Ovary (tissue), 9 donors: ENCODE data around the gene CSTPP1. TPM values are rescaled to one million over a fixed set of nuclear protein-coding genes. Genes with fewer than 3 reads are reported as not detected.

Source experiments
- DNase-seq, 5 donors: peaks; one replicate each; pipeline ENCODE4 v3.0.0-alpha.2; 2019 to 2020
- H3K27ac ChIP-seq, 2 donors: fragments of 200-600 bp; one replicate each; pipeline versions ENCODE4 v1.5.1 to v1.8.0; 2019 to 2022
- H3K27me3 ChIP-seq: fragments of 200-600 bp; one replicate; pipeline ENCODE4 v1.8.0; 2022
- H3K36me3 ChIP-seq: fragments of 200-600 bp; sonication (generic); one replicate; pipeline ENCODE4 v1.5.1; 2019
- H3K4me1 ChIP-seq: one replicate; pipeline ENCODE4 v1.8.1; 2013; ENCODE audit warnings: mild to moderate bottlenecking, moderate library complexity; ENCODE audit not compliant: insufficient read depth
- H3K4me3 ChIP-seq: fragments of 200-600 bp; sonication (generic); one replicate; pipeline ENCODE4 v1.5.1; 2017
- H3K9me3 ChIP-seq, 2 donors: fragments of 200-600 bp in 1 of 2; sonication (generic) in 1 of 2; one replicate each; pipeline versions ENCODE4 v1.5.1 to v1.8.1; 2013 to 2019; ENCODE audit warnings: mild to moderate bottlenecking in 1 of 2, moderate library complexity in 1 of 2
- EP300 ChIP-seq: sonication (generic); formaldehyde crosslinking; IDR thresholded peaks from one replicate; pipeline ENCODE4 v1.6.1; 2017; ENCODE audit warnings: antibody characterized with exemption
- POLR2A ChIP-seq: fragments of 450-650 bp; IDR thresholded peaks from one replicate; pipeline ENCODE4 v1.6.1; 2017; ENCODE audit warnings: antibody characterized with exemption, mild to moderate bottlenecking, moderate library complexity
- WGBS, 3 donors: extraction: QIAGEN DNeasy Blood & Tissue Kit in 1 of 3; methylation state at CpG; one replicate each; pipeline versions ENCODE4 v1.1.5 to v1.1.7; 2013 to 2017; 5-methylcytosine and 5-hydroxymethylcytosine counted together
- intact Hi-C, 4 donors: fragments of 100-400 bp; cut with DNase I; formaldehyde crosslinking; loops; one replicate each; pipeline versions ENCODE4 v1.11.0 to v1.15.1; 2022 to 2023
- polyA plus RNA-seq, 2 donors: library from polyadenylated mRNA; stranded (reverse); fragments of 200-250 nt in 1 of 2; fragments of 350-450 nt in 1 of 2; fragmentation: Illumina TruSeq in 1 of 2; extraction: RNeasy Lipid Tissue Mini Kit (QIAGEN cat#74804) in 1 of 2; gene quantifications; one replicate each; pipeline ENCODE4 v1.2.3, GENCODE V29; 2013 to 2014
- total RNA-seq, 7 donors: library from RNA; depleted of rRNA in 2 of 7; stranded (reverse); fragments of >200 nt in 2 of 7; fragmentation: NEBNext Ultra II Directional in 3 of 7; extraction: Animal tissue kit (Norgen Biotek cat#: 25700) in 3 of 7; gene quantifications; one replicate each; pipeline versions ENCODE4 v1.1.0 to v1.2.4, GENCODE V29; 2016 to 2023
- TF ChIP-seq, protein P1 (sequence below), 3 donors: fragments of 450-650 bp in 2 of 3; fragments of 200-600 bp in 1 of 3; IDR thresholded peaks; one replicate each; pipeline versions ENCODE4 v1.5.1 to v1.8.0; 2016 to 2022; ENCODE audit warnings: antibody characterized with exemption in 3 of 3, mild to moderate bottlenecking in 1 of 3
- donor health status: DM: no; HTN: no; CAD: no; lungs with moderate emphysema.
- donor health status: DM: no; HTN: no; CAD: no.
- donor health status: Bipolar disorder and iron deficiency.
- donor health status: DM: yes; HTN: yes; CAD: no.
- donor health status: DM: no; HTN: no; CAD: no.
- donor health status: DM: yes; HTN: yes; CAD: no.

CSTPP1 gene
- total and polyA plus RNA-seq, 9 donors = 20.3 to 42.6 (median 25.6) TPM

DNA sequence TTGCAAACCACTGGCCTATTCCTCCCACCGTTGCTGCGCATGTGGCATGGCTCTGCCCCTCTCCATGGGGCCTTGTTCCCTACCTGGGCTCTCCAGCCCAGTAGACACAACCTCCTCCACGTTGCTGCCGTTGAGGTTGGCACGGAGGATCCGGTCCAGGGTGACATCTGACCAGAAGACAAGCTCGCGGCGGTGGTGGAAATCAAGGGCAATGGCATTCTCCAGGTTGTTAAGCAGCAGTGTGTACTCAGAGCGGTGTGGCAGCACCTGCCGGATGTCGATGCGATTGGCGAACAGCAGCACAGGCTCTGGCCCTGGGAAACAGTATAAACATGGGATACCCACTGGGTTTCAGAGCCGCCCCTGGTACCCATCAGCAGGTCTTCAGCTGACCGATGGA, 42.1 kb upstream of the CSTPP1 start:
- DNase-seq = no peak
- H3K4me3 ChIP-seq = no peak overlapping the region
- no peaks in the 10 kb centered on the region for H3K4me1 ChIP-seq
- H3K9me3 ChIP-seq = no peaks in the 10 kb centered on the region
- no peaks in the 10 kb centered on the region for H3K27me3 ChIP-seq
- no peak overlapping the region for H3K27ac ChIP-seq
- TF ChIP-seq POLR2A = no peak
- TF ChIP-seq, protein P1, sequence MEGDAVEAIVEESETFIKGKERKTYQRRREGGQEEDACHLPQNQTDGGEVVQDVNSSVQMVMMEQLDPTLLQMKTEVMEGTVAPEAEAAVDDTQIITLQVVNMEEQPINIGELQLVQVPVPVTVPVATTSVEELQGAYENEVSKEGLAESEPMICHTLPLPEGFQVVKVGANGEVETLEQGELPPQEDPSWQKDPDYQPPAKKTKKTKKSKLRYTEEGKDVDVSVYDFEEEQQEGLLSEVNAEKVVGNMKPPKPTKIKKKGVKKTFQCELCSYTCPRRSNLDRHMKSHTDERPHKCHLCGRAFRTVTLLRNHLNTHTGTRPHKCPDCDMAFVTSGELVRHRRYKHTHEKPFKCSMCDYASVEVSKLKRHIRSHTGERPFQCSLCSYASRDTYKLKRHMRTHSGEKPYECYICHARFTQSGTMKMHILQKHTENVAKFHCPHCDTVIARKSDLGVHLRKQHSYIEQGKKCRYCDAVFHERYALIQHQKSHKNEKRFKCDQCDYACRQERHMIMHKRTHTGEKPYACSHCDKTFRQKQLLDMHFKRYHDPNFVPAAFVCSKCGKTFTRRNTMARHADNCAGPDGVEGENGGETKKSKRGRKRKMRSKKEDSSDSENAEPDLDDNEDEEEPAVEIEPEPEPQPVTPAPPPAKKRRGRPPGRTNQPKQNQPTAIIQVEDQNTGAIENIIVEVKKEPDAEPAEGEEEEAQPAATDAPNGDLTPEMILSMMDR (IDR thresholded peaks at IDR 0.05) = no peak
- no peak for TF ChIP-seq EP300
- H3K36me3 ChIP-seq = no peaks in the 10 kb centered on the region
- 92 to 94% (median 93%) methylated on average over 16 of the region's 16 CpGs for WGBS, 3 donors
- intact Hi-C loops = loop anchor here in 1 of 4 donors (10.0 kb wide), 1 partner anchor 460 kb away; the partner anchor contains the start of gene MYBPC3

DNA sequence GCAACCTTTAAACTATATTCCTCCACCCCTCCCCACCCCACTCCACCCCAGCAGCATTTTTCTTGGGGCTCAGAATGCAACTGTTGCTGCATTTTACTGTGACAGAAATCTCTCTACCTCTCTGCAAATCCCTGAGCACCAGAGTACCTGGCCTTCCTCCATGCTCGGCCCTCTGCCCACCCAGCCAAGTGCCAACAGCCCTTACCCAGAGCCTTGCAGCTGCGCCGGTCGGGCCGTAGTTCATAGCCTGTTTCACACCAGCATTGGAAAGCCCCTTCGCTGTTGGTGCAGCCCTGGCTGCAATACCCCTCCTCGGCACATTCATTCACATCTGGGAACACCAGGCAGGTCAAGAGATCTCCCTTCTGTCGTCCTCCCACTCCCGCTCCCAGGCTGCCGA, 41.6 kb upstream of the CSTPP1 start:
- DNase-seq = no peak
- H3K4me1 ChIP-seq = no peaks in the 10 kb centered on the region
- no peak overlapping the region for H3K4me3 ChIP-seq
- WGBS, 3 donors = 84 to 88% (median 85%) methylated on average over 10 of the region's 10 CpGs
- H3K36me3 ChIP-seq = no peaks in the 10 kb centered on the region
- H3K27me3 ChIP-seq = no peaks in the 10 kb centered on the region
- intact Hi-C loops = loop anchor here in 1 of 4 donors (10.0 kb wide), 1 partner anchor 460 kb away; the partner anchor contains the start of gene MYBPC3
- TF ChIP-seq EP300 (no peak), POLR2A (no peak)
- TF ChIP-seq, protein P1 (IDR thresholded peaks at IDR 0.05) = no peak
- H3K9me3 ChIP-seq = no peaks in the 10 kb centered on the region
- H3K27ac ChIP-seq = no peak overlapping the region

DNA sequence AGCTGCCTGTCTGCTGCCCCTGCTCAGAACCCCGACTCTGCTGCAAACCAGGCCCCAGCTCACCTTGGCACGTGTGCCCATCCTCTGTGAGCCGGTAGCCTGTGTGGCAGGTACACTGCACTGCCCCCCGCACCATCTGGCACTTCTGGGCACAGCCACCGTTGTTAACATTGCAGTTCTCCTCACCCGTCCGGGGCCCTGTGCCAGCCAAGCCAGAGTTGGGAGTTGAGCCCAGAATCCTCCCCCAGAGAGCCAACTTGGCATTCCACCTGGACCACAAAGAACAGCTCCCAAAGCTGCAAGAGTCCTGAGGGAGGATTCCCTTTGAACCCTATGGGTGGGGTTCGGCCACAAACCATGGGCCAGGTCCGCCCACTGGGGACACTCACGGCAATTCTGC, 40.7 kb upstream of the CSTPP1 start:
- Histone ChIP-seq H3K4me1 (no peaks in the 10 kb centered on the region), H3K4me3 (no peak overlapping the region), H3K27me3 (no peaks in the 10 kb centered on the region), H3K27ac (no peak overlapping the region), H3K36me3 (no peaks in the 10 kb centered on the region), H3K9me3 (no peaks in the 10 kb centered on the region)
- DNase-seq = no peak
- WGBS, 3 donors = 77 to 80% (median 79%) methylated on average over 10 of the region's 10 CpGs
- intact Hi-C loops = loop anchor here in 1 of 4 donors (10.0 kb wide), 1 partner anchor 459 kb away; the partner anchor contains the start of gene MYBPC3
- TF ChIP-seq EP300 (no peak), POLR2A (no peak)
- TF ChIP-seq, protein P1 (IDR thresholded peaks at IDR 0.05) = no peak

DNA sequence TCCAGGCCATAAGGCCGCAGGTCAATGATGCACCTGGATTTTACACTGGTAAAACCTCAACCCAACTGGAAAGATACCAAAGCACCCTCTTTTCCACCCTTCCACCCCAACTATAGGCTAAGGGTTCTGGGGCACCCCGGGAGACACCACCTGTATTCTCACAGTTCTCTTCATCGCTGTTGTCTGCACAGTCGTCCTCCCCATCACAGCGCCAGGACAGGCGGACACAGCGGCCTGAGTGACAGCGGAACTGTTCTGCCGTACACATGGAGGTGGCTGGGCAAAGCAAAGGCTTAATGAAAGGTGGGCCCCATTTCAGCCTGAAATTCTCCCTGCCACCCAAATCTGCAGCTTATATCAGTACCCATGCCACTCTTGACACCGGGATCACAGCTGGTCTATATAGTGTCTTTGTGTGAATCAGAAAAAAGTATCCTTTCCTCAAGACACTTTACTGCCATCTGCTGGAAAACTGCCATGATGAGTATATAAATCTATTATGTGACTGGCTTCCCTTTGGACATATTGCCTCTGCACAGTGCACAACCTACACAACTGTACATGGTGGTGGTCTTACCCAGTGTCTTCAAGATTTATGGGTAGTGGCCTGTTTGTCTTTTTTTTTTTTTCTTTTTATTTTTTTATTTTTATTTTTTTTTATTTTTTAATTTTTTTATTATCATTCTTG, 39.7 kb upstream of the CSTPP1 start:
- Histone ChIP-seq H3K27ac (no peak overlapping the region), H3K36me3 (no peaks in the 10 kb centered on the region), H3K4me3 (no peak overlapping the region), H3K9me3 (no peaks in the 10 kb centered on the region), H3K27me3 (no peaks in the 10 kb centered on the region), H3K4me1 (no peaks in the 10 kb centered on the region)
- TF ChIP-seq POLR2A (no peak), EP300 (no peak)
- TF ChIP-seq, protein P1 (IDR thresholded peaks at IDR 0.05) = no peak
- DNase-seq = no peak
- 95 to 99% (median 95%) methylated on average over 10 of the region's 10 CpGs for WGBS, 3 donors
- intact Hi-C loops = loop anchor here in 1 of 4 donors (10.0 kb wide), 1 partner anchor 458 kb away; the partner anchor contains the start of gene MYBPC3
